Ovary (tissue), 9 donors: ENCODE measurements around the gene TMEM9. TPM values are rescaled to one million over a fixed set of nuclear protein-coding genes. Genes with fewer than 3 reads are reported as not detected.

Experiments
- DNase-seq, 5 donors: peaks; one replicate each; pipeline ENCODE4 v3.0.0-alpha.2; 2019 to 2020
- H3K27ac ChIP-seq, 2 donors: fragments of 200-600 bp; one replicate each; pipeline versions ENCODE4 v1.5.1 to v1.8.0; 2019 to 2022
- H3K27me3 ChIP-seq: fragments of 200-600 bp; one replicate; pipeline ENCODE4 v1.8.0; 2022
- H3K36me3 ChIP-seq: fragments of 200-600 bp; sonication (generic); one replicate; pipeline ENCODE4 v1.5.1; 2019
- H3K4me1 ChIP-seq: one replicate; pipeline ENCODE4 v1.8.1; 2013; ENCODE audit warnings: mild to moderate bottlenecking, moderate library complexity; ENCODE audit not compliant: insufficient read depth
- H3K4me3 ChIP-seq: fragments of 200-600 bp; sonication (generic); one replicate; pipeline ENCODE4 v1.5.1; 2017
- H3K9me3 ChIP-seq, 2 donors: fragments of 200-600 bp in 1 of 2; sonication (generic) in 1 of 2; one replicate each; pipeline versions ENCODE4 v1.5.1 to v1.8.1; 2013 to 2019; ENCODE audit warnings: mild to moderate bottlenecking in 1 of 2, moderate library complexity in 1 of 2
- EP300 ChIP-seq: sonication (generic); formaldehyde crosslinking; IDR thresholded peaks from one replicate; pipeline ENCODE4 v1.6.1; 2017; ENCODE audit warnings: antibody characterized with exemption
- POLR2A ChIP-seq: fragments of 450-650 bp; IDR thresholded peaks from one replicate; pipeline ENCODE4 v1.6.1; 2017; ENCODE audit warnings: antibody characterized with exemption, mild to moderate bottlenecking, moderate library complexity
- WGBS, 3 donors: extraction: QIAGEN DNeasy Blood & Tissue Kit in 1 of 3; methylation state at CpG; one replicate each; pipeline versions ENCODE4 v1.1.5 to v1.1.7; 2013 to 2017; 5-methylcytosine and 5-hydroxymethylcytosine counted together
- intact Hi-C, 4 donors: fragments of 100-400 bp; cut with DNase I; formaldehyde crosslinking; loops; one replicate each; pipeline versions ENCODE4 v1.11.0 to v1.15.1; 2022 to 2023
- polyA plus RNA-seq, 2 donors: library from polyadenylated mRNA; stranded (reverse); fragments of 200-250 nt in 1 of 2; fragments of 350-450 nt in 1 of 2; fragmentation: Illumina TruSeq in 1 of 2; extraction: RNeasy Lipid Tissue Mini Kit (QIAGEN cat#74804) in 1 of 2; gene quantifications; one replicate each; pipeline ENCODE4 v1.2.3, GENCODE V29; 2013 to 2014
- total RNA-seq, 7 donors: library from RNA; depleted of rRNA in 2 of 7; stranded (reverse); fragments of >200 nt in 2 of 7; fragmentation: NEBNext Ultra II Directional in 3 of 7; extraction: Animal tissue kit (Norgen Biotek cat#: 25700) in 3 of 7; gene quantifications; one replicate each; pipeline versions ENCODE4 v1.1.0 to v1.2.4, GENCODE V29; 2016 to 2023
- TF ChIP-seq, protein P1 (sequence below), 3 donors: fragments of 450-650 bp in 2 of 3; fragments of 200-600 bp in 1 of 3; IDR thresholded peaks; one replicate each; pipeline versions ENCODE4 v1.5.1 to v1.8.0; 2016 to 2022; ENCODE audit warnings: antibody characterized with exemption in 3 of 3, mild to moderate bottlenecking in 1 of 3
- donor health status: DM: no; HTN: no; CAD: no; lungs with moderate emphysema.
- donor health status: DM: no; HTN: no; CAD: no.
- donor health status: Bipolar disorder and iron deficiency.
- donor health status: DM: yes; HTN: yes; CAD: no.
- donor health status: DM: no; HTN: no; CAD: no.
- donor health status: DM: yes; HTN: yes; CAD: no.

TMEM9 gene
- total and polyA plus RNA-seq, 9 donors, result 49.5 to 114 (median 88.8) TPM

DNA sequence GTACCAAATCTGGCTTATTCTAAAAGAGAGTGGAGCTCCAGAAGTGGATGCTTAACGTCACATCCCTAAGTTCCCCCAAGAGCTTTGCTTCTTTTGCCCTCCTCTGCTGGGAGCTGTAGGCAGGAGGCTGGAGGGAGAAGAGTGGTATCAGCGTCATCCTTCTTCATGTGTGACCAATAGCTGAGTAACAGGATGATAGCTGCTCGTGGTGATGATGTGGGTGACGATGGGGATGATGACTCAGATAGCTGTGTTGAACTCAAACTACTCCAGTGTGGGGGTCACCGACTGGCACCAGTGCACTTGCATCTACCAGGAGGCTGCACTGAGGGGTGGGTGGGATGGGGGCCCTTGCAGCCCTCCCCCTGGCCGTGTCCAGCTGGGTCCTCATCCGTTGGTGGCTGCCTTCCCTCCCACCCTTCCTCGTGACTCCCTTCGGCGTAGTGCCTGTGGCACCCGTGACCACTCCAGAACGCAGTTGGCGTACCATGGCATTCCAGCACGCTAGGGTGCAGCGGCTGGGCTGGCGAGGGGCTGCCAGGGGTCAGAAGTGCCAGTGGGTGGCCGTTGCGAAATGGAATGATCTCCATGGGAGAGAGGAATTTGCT is 37.5 kb upstream of the TMEM9 start:
- Histone ChIP-seq H3K27ac (no peak overlapping the region), H3K4me1 (peaks cover 4% of the 10 kb centered on the region), H3K27me3 (no peaks in the 10 kb centered on the region), H3K4me3 (no peak overlapping the region), H3K9me3 (no peaks in the 10 kb centered on the region), H3K36me3 (no peaks in the 10 kb centered on the region)
- no peak for TF ChIP-seq POLR2A
- TF ChIP-seq, protein P1, sequence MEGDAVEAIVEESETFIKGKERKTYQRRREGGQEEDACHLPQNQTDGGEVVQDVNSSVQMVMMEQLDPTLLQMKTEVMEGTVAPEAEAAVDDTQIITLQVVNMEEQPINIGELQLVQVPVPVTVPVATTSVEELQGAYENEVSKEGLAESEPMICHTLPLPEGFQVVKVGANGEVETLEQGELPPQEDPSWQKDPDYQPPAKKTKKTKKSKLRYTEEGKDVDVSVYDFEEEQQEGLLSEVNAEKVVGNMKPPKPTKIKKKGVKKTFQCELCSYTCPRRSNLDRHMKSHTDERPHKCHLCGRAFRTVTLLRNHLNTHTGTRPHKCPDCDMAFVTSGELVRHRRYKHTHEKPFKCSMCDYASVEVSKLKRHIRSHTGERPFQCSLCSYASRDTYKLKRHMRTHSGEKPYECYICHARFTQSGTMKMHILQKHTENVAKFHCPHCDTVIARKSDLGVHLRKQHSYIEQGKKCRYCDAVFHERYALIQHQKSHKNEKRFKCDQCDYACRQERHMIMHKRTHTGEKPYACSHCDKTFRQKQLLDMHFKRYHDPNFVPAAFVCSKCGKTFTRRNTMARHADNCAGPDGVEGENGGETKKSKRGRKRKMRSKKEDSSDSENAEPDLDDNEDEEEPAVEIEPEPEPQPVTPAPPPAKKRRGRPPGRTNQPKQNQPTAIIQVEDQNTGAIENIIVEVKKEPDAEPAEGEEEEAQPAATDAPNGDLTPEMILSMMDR (IDR thresholded peaks at IDR 0.05), result no peak
- intact Hi-C loops, result no loop called here
- DNase-seq, result no peak
- WGBS, 3 donors, result 72 to 80% (median 79%) methylated on average over 18 of the region's 18 CpGs

DNA sequence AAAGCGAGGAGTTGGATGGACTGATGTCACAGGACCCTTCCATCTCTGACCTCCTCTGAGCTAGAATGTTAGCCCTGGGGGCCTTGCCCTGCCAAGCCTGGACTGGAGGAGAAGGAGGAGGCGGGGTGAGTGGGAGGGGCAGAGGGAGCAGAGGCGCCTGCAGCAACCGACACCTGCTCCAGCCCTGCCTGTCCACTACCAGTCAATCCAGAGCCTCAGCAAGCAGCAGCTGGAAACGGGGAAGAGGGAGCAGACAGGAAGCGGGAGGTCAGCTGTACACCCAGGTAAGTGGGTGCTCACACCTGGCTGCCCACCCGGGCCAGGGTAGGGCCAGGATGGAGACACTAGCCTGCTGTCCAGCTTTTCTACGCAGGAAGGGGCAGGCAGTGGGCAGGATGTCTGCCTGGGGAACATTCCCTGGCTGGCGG is 36.4 kb upstream of the TMEM9 start, which contains the start of gene IGFN1:
TSS of gene IGFN1 (plus strand) at position 201 of the 428 bp plus-strand sequence. CDS start 2,470 bp downstream, outside the sequence.
- WGBS, 3 donors, result 61 to 72% (median 64%) methylated on average over 9 of the region's 9 CpGs

DNA sequence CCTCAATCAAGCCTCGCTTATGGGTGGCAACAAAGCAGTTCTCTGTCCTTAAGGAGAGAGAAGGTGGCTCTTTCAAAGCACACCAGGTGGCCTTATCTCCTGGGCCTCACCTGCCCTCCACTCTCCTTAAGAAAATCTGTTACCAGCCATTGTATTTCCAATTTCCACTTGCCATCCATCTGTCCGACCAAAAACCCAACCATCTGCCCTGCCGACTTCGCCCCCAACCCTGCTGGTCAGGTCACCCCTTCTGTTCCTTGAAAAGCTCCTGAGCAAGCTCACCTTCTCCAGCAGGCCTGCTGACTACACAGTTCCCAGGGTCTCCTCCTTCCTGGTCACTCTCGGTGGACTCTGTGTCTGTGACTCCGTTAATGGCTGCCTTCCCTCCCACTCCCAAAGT is 35.7 kb upstream of the TMEM9 start:
- H3K36me3 ChIP-seq, result no peaks in the 10 kb centered on the region
- no peak for TF ChIP-seq POLR2A
- no peak for TF ChIP-seq EP300
- TF ChIP-seq, protein P1 (IDR thresholded peaks at IDR 0.05), result no peak

More for the DNA sequence above, 36.4 kb upstream of the TMEM9 start, which contains the start of gene IGFN1:
- no peaks in the 10 kb centered on the region for H3K36me3 ChIP-seq
- H3K4me1 ChIP-seq, result peaks cover 4% of the 10 kb centered on the region
- no peak within 1 kb of the TSS for H3K27ac ChIP-seq
- intact Hi-C loops, result no loop called here
- TF ChIP-seq POLR2A, result no peak
- TF ChIP-seq EP300, result no peak
- TF ChIP-seq, protein P1 (IDR thresholded peaks at IDR 0.05), result no peak
- H3K4me3 ChIP-seq, result no peak within 1 kb of the TSS
- no peak for DNase-seq
- no peaks in the 10 kb centered on the region for H3K27me3 ChIP-seq
- no peaks in the 10 kb centered on the region for H3K9me3 ChIP-seq

DNA sequence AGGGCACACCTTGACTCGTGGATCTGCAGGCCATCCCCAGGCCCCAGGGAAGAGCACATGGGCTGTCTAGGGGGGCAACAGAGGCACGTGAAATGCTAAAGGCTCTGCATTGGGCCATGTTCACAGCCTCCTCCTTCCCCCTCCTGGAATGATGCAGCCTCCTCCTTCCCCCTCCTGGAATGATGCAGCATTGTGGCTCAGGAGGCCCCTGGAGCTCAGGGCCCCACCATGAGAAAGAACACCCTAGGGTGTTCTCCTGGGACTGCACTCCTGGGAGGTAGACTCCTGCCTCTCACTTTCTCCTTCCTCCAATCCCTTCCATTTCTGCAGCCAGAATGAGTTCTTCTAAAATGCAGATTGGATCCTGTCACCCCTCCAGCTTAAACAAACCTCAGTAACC is 34.8 kb upstream of the TMEM9 start:
- no peak for DNase-seq
- no peak overlapping the region for H3K27ac ChIP-seq
- intact Hi-C loops, result no loop called here
- H3K27me3 ChIP-seq, result no peaks in the 10 kb centered on the region
- H3K9me3 ChIP-seq, result no peaks in the 10 kb centered on the region
- 83 to 86% (median 86%) methylated on average over 2 of the region's 2 CpGs for WGBS, 3 donors
- H3K4me3 ChIP-seq, result no peak overlapping the region
- TF ChIP-seq POLR2A, result no peak
- TF ChIP-seq, protein P1 (IDR thresholded peaks at IDR 0.05), result no peak
- TF ChIP-seq EP300, result no peak
- no peaks in the 10 kb centered on the region for H3K36me3 ChIP-seq
- peaks cover 5% of the 10 kb centered on the region for H3K4me1 ChIP-seq

More for the DNA sequence above, 35.7 kb upstream of the TMEM9 start:
- Histone ChIP-seq H3K27ac (no peak overlapping the region), H3K4me3 (no peak overlapping the region), H3K9me3 (no peaks in the 10 kb centered on the region), H3K4me1 (peaks cover 4% of the 10 kb centered on the region), H3K27me3 (no peaks in the 10 kb centered on the region)
- 81 to 85% (median 82%) methylated on average over 6 of the region's 6 CpGs for WGBS, 3 donors
- intact Hi-C loops, result no loop called here
- no peak for DNase-seq
